Caco-2 (cell line): ENCODE results near the gene ATPAF1. TPM values are rescaled to one million over a fixed set of nuclear protein-coding genes. Genes with fewer than 3 reads are reported as not detected.

ENCODE experiments used
- BruUV-seq: library from RNA; stranded (reverse); fragments of 400-500 nt; replicated peaks from 2 replicates; lab custom pipeline; 2021; lab: Mats Ljungman, UMichigan
- CTCF ChIA-PET: fragments of 300-600 bp; sonication (Branson Sonifier 250); formaldehyde crosslinking; loops from one replicate; lab custom pipeline; 2022; ENCODE audit warnings: antibody characterized with exemption; lab: Charles Lee
- POLR2A ChIA-PET: fragments of 300-600 bp; sonication (Branson Sonifier 250); formaldehyde crosslinking; loops from one replicate; lab custom pipeline; 2022; ENCODE audit warnings: antibody characterized with exemption; lab: Charles Lee
- DNase-seq, 2 experiments: peaks; one replicate each; pipeline versions ENCODE4 v3.0.0 to v3.0.0-alpha.2; 2020 to 2022
- H3K27me3 ChIP-seq: replicated peaks from 2 replicates; pipeline ENCODE4 v1.6.0; 2011; ENCODE audit warnings: low read length; ENCODE audit not compliant: control insufficient read depth, insufficient read depth
- H3K36me3 ChIP-seq: 2 replicates; pipeline ENCODE4 v1.5.1; 2011; ENCODE audit warnings: low read length; ENCODE audit not compliant: control insufficient read depth, insufficient read depth
- H3K4me1 ChIP-seq: fragments of 250-450 bp; sonication (Bioruptor Pico); 2 replicates; pipeline ENCODE4 v1.5.1; 2020; ENCODE audit warnings: mild to moderate bottlenecking
- H3K4me3 ChIP-seq: 2 replicates; pipeline ENCODE4 v1.5.1; 2011; ENCODE audit warnings: low read depth, mild to moderate bottlenecking, control low read depth, low read length
- H3K9me3 ChIP-seq: fragments of 250-450 bp; sonication (Bioruptor Pico); 2 replicates; pipeline ENCODE4 v1.5.1; 2020; ENCODE audit warnings: mild to moderate bottlenecking, moderate library complexity
- H3K27ac Mint-ChIP-seq: one replicate; pipeline ENCODE4 v1.8.0; 2022; ENCODE audit warnings: mixed read lengths; ENCODE audit not compliant: unreplicated experiment
- H3K27me3 Mint-ChIP-seq: one replicate; pipeline ENCODE4 v1.8.0; 2022; ENCODE audit warnings: mixed read lengths; ENCODE audit not compliant: insufficient read depth, unreplicated experiment
- H3K36me3 Mint-ChIP-seq: one replicate; pipeline ENCODE4 v1.8.0; 2022; ENCODE audit warnings: mild to moderate bottlenecking, mixed read lengths; ENCODE audit not compliant: insufficient read depth, unreplicated experiment
- H3K4me1 Mint-ChIP-seq: one replicate; pipeline ENCODE4 v1.8.0; 2022; ENCODE audit warnings: low read depth, mixed read lengths; ENCODE audit not compliant: unreplicated experiment
- H3K4me3 Mint-ChIP-seq: one replicate; pipeline ENCODE4 v1.8.0; 2022; ENCODE audit warnings: mild to moderate bottlenecking, moderate library complexity, mixed read lengths; ENCODE audit not compliant: unreplicated experiment
- H3K9me3 Mint-ChIP-seq: one replicate; pipeline ENCODE4 v1.8.0; 2022; ENCODE audit warnings: mixed read lengths; ENCODE audit not compliant: unreplicated experiment
- intact Hi-C: fragments of 100-400 bp; cut with micrococcal nuclease; formaldehyde crosslinking; loops from one replicate; pipeline ENCODE4 v1.10.0; 2022; ENCODE audit not compliant: unreplicated experiment
- total RNA-seq: library from RNA; stranded (reverse); gene quantifications from 2 replicates; pipeline ENCODE4 v1.2.3, GENCODE V29; 2022
- TF ChIP-seq, protein P1 (sequence below), 2 experiments: fragments of 200-600 bp in 1 of 2; IDR thresholded peaks; 1 replicate in 1 of 2; 2 replicates in 1 of 2; pipeline versions ENCODE4 v1.5.1 to v1.8.0; 2011 to 2022; ENCODE audit warnings: antibody characterized with exemption in 1 of 2, control low read depth in 1 of 2, inconsistent platforms in 1 of 2, low read depth in 1 of 2, low read length in 1 of 2, mild to moderate bottlenecking in 1 of 2, moderate library complexity in 1 of 2; ENCODE audit not compliant: insufficient read depth in 1 of 2, severe bottlenecking in 1 of 2, unreplicated experiment in 1 of 2

The ATPAF1 gene
- total RNA-seq, 1 experiment from 2014 or later = 31.7 TPM

DNA sequence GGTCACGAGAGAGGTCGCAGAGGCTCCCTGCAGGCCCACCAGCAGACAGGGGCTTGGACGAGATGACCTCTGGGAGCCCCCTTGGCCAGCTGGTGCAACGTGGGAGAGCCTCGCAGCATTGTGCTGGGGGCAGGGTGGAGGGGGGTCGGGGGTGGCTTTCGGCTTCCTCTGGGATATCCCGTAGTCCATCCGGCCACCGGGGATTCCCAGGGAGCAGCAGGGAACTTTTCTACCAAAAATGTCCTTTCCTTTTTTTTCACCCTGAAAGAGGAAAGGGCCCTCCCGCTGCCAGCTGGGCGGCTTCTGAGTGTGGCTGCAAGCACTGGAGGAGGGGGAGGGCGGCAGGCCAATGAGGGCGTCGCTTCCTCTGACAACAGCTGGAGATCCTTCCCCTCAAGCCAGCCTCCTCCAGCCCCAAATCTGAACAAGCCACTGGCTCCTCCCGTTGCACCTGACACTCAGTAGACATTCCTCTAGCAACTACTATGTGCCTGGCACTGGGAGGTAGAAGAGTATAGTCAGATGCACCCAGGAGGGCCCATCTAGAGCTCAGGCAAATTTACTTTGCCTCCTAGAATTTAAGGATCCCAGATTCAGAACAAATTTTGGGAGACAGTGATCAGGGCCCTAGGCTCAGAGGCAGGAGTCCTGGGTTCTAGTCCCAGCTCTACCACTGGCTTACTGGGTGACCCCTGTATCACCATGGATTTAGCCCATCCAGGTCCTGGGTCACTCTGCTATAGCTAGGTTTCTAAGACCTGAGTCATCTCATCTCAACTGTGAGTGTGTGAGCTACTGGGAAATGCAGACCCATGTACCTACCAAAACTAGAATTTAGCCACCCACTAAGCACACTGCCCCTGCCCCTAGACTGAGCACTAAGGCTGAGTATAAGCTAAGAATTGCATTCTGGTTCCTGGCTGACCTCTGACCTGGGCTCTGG lies 54.2 kb downstream of the ATPAF1 start:
- Mint-ChIP-seq H3K9me3 (no peaks in the 10 kb centered on the region), H3K4me1 (peaks cover 13% of the 10 kb centered on the region), H3K36me3 (peaks cover 6% of the 10 kb centered on the region), H3K27ac (no peak overlapping the region), H3K27me3 (no peaks in the 10 kb centered on the region), H3K4me3 (no peak overlapping the region)
- POLR2A ChIA-PET = no interaction called here
- Histone ChIP-seq H3K4me1 (no peaks in the 10 kb centered on the region; the same call in 1 of the 2 replicates), H3K36me3 (no peaks in the 10 kb centered on the region), H3K4me3 (no peak overlapping the region), H3K9me3 (no peaks in the 10 kb centered on the region), H3K27me3 (no peaks in the 10 kb centered on the region)
- no peak for DNase-seq
- BruUV-seq = no TSS peak
- intact Hi-C loops = no loop called here
- TF ChIP-seq, protein P1, sequence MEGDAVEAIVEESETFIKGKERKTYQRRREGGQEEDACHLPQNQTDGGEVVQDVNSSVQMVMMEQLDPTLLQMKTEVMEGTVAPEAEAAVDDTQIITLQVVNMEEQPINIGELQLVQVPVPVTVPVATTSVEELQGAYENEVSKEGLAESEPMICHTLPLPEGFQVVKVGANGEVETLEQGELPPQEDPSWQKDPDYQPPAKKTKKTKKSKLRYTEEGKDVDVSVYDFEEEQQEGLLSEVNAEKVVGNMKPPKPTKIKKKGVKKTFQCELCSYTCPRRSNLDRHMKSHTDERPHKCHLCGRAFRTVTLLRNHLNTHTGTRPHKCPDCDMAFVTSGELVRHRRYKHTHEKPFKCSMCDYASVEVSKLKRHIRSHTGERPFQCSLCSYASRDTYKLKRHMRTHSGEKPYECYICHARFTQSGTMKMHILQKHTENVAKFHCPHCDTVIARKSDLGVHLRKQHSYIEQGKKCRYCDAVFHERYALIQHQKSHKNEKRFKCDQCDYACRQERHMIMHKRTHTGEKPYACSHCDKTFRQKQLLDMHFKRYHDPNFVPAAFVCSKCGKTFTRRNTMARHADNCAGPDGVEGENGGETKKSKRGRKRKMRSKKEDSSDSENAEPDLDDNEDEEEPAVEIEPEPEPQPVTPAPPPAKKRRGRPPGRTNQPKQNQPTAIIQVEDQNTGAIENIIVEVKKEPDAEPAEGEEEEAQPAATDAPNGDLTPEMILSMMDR (IDR thresholded peaks at IDR 0.05; ENCODE audit: insufficient read depth in 1 of 2, low read depth in 1 of 2, low read length in 1 of 2, severe bottlenecking in 1 of 2, unreplicated experiment in 1 of 2) = no peak
- CTCF ChIA-PET = no interaction called here

DNA sequence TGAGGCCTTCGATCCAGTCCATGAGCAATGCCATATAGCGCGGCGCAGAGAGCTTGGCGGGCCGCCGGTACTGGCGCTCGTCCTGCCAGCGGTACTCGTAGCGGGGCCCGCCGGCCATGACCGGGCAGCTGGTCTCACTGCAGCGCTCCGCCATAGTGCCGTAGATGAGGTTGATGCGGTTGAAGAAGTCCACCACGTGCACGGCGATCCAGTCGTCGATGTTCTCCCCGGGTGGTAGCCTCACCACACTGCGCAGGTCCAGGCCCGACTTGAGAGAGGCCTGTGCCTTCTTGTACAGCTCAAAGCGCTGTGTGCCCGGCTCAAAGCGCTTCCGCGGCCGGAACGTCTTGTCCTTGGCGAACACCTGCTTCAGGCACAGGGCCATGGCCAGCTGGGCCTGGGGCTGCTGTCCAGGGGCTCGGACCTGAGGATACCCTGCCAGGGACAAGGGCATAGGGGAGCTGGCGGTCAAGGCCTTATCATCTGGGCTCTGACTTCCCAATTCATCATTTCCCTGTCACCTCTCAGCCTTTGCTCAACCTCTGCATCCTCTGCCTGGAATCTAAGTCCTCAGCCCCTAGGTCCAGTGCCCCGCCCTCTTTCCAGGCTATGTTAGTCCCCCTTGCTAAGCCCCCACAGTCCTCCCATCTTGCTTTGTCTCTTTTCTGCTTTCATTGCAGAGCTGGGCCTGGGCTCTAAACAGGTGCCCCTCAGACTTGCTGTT lies 55.1 kb downstream of the ATPAF1 start:
- intact Hi-C loops = no loop called here
- Histone ChIP-seq H3K36me3 (no peaks in the 10 kb centered on the region), H3K9me3 (no peaks in the 10 kb centered on the region), H3K4me3 (no peak overlapping the region), H3K27me3 (no peaks in the 10 kb centered on the region), H3K4me1 (no peaks in the 10 kb centered on the region; the same call in 1 of the 2 replicates)
- TF ChIP-seq, protein P1 (IDR thresholded peaks at IDR 0.05; ENCODE audit: insufficient read depth in 1 of 2, low read depth in 1 of 2, low read length in 1 of 2, severe bottlenecking in 1 of 2, unreplicated experiment in 1 of 2) = no peak
- no peaks in the 10 kb centered on the region for H3K27me3 Mint-ChIP-seq
- H3K9me3 Mint-ChIP-seq = no peaks in the 10 kb centered on the region
- peaks cover 6% of the 10 kb centered on the region for H3K36me3 Mint-ChIP-seq
- H3K27ac Mint-ChIP-seq = no peak overlapping the region
- DNase-seq = no peak
- CTCF ChIA-PET = no interaction called here
- H3K4me1 Mint-ChIP-seq = peaks cover 13% of the 10 kb centered on the region
- no peak overlapping the region for H3K4me3 Mint-ChIP-seq
- POLR2A ChIA-PET = no interaction called here
- BruUV-seq = no TSS peak

DNA sequence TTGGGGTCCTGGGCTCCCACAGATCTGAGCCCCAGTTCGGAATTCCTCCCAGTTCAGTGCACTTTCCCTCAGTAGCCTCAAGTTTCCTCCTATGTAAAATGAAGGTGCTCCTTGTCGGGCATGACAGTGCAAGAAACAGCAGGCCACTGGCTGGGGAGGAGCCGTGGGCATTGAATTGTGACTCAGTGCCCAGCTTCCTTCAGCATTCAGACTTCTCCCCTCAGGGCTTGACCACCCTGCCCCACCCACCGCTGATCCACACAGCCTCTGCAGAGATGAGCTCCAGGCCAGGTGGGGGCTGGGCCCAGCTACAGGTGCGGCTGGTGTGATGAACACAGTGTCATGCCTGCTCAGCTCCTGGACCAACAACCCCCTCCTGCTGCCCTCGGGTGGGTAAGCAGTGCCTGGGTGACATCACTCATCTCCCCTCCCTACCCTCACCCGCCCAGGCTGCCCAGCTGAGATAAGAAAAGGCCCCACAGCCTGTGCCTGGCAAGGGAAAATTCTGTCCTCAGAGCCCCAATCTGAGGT lies 56.4 kb downstream of the ATPAF1 start:
- TF ChIP-seq, protein P1 (IDR thresholded peaks at IDR 0.05; ENCODE audit: insufficient read depth in 1 of 2, low read depth in 1 of 2, low read length in 1 of 2, severe bottlenecking in 1 of 2, unreplicated experiment in 1 of 2) = no peak
- Mint-ChIP-seq H3K27me3 (no peaks in the 10 kb centered on the region), H3K9me3 (no peaks in the 10 kb centered on the region), H3K27ac (no peak overlapping the region), H3K4me1 (peaks cover 6% of the 10 kb centered on the region), H3K4me3 (no peak overlapping the region), H3K36me3 (no peaks in the 10 kb centered on the region)
- Histone ChIP-seq H3K4me1 (no peaks in the 10 kb centered on the region; the same call in 1 of the 2 replicates), H3K36me3 (no peaks in the 10 kb centered on the region), H3K4me3 (no peak overlapping the region), H3K27me3 (no peaks in the 10 kb centered on the region), H3K9me3 (no peaks in the 10 kb centered on the region)
- ChIA-PET CTCF (no interaction called here), POLR2A (no interaction called here)
- no TSS peak for BruUV-seq
- intact Hi-C loops = no loop called here
- no peak for DNase-seq
